ENCODE measurements around the gene SLC1A2. TPM values are rescaled to one million over a fixed set of nuclear protein-coding genes. Genes with fewer than 3 reads are reported as not detected.

Gene SLC1A2
- total RNA-seq, 1 donor from 2014 or later = 0.25 TPM

DNA sequence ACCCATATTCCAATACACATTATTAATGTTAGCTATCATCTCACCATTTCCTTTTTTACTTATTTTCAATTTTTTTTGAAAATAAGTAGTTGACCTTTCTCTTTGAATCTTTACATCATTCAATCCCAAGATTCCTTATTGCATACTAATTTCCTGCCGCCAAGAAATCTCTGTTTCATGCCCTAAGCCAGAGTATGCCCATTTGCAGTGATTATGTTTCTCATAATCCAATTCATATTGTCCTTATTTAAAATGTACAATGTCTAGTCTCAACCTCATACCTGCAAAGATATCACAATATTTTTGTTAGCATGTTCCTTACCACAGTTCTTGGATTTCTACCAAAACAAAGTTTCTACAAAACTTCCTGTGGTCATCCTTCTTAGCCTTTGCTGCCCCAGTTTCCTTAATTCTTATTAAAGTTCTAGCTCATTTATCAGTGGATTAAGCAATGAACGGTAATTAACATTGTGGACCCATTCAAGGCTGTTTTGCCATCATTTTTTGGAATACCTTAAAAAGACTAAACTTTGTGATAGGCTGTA lies 205.1 kb downstream of the SLC1A2 start:
- H3K4me2 ChIP-seq (ENCODE audit: low read length) = peak overlapping the region; percentile 72
- DNase-seq (ENCODE audit: low read depth) = no peak
- no peaks in the 10 kb centered on the region for H3K27me3 Mint-ChIP-seq (ENCODE audit: low read depth, unreplicated experiment)
- no peak overlapping the region for H3K4me3 Mint-ChIP-seq (ENCODE audit: unreplicated experiment)
- no peaks in the 10 kb centered on the region for H3K9me3 ChIP-seq (ENCODE audit: insufficient read depth, low read depth, low read length)
- FAIRE-seq = no peak
- H4K20me1 ChIP-seq (ENCODE audit: insufficient read depth, low read length) = no peaks in the 10 kb centered on the region
- peaks cover 19% of the 10 kb centered on the region for H3K4me1 Mint-ChIP-seq (ENCODE audit: low read depth, unreplicated experiment)
- peak overlapping the region; percentile 64 for H3K9ac ChIP-seq (ENCODE audit: low read length)
- no peak overlapping the region for H3K4me3 ChIP-seq (ENCODE audit: insufficient read depth, low read depth, low read length)
- TF ChIP-seq, protein P1, sequence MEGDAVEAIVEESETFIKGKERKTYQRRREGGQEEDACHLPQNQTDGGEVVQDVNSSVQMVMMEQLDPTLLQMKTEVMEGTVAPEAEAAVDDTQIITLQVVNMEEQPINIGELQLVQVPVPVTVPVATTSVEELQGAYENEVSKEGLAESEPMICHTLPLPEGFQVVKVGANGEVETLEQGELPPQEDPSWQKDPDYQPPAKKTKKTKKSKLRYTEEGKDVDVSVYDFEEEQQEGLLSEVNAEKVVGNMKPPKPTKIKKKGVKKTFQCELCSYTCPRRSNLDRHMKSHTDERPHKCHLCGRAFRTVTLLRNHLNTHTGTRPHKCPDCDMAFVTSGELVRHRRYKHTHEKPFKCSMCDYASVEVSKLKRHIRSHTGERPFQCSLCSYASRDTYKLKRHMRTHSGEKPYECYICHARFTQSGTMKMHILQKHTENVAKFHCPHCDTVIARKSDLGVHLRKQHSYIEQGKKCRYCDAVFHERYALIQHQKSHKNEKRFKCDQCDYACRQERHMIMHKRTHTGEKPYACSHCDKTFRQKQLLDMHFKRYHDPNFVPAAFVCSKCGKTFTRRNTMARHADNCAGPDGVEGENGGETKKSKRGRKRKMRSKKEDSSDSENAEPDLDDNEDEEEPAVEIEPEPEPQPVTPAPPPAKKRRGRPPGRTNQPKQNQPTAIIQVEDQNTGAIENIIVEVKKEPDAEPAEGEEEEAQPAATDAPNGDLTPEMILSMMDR (IDR thresholded peaks at IDR 0.05; ENCODE audit: insufficient read depth, low read depth, low read length) = no peak
- no peak for TF ChIP-seq EZH2 (IDR thresholded peaks at IDR 0.05; ENCODE audit: insufficient read depth, low read length)
- peaks cover 3% of the 10 kb centered on the region for H3K9me3 Mint-ChIP-seq (ENCODE audit: unreplicated experiment)
- peak overlapping the region; percentile 88 for H3K27ac Mint-ChIP-seq (ENCODE audit: unreplicated experiment)
- peaks cover 33% of the 10 kb centered on the region for H3K4me1 ChIP-seq (ENCODE audit: insufficient read depth, low read length)
- H3K36me3 ChIP-seq (ENCODE audit: insufficient read depth, low read length) = peaks cover 38% of the 10 kb centered on the region
- peak overlapping the region; percentile 90 for H3K27ac ChIP-seq (ENCODE audit: low read depth, low read length)
- H2AFZ ChIP-seq (ENCODE audit: low read depth, low read length) = no peak overlapping the region
- H3K79me2 ChIP-seq (ENCODE audit: insufficient read depth, low read length) = peaks cover 26% of the 10 kb centered on the region
- no peaks in the 10 kb centered on the region for H3K27me3 ChIP-seq (ENCODE audit: insufficient read depth, low read length)
- H3K36me3 Mint-ChIP-seq (ENCODE audit: low read depth, unreplicated experiment) = peaks cover 8% of the 10 kb centered on the region

DNA sequence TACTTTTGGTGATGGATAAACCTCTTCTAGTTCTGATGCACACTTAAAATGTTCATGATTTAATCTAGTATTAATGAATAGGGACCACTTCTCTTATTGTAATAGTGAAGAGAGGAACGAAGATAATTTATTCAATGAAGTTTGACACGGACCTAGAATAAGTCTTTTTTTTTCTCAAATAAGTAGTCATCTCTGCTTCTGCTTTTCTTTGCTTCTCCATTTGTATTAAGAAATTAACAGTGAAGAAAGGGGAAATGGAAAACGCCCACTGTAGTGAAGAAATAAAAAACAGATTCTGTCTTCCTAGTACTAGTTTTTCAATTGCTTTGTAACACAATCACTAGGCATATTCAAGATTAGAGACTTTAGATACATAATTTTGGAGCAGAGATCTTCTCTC lies 207.4 kb downstream of the SLC1A2 start:
- Histone ChIP-seq H3K4me1 (ENCODE audit: insufficient read depth, low read length) (peaks cover 30% of the 10 kb centered on the region), H3K4me3 (ENCODE audit: insufficient read depth, low read depth, low read length) (no peak overlapping the region), H3K79me2 (ENCODE audit: insufficient read depth, low read length) (peaks cover 36% of the 10 kb centered on the region), H3K9ac (ENCODE audit: low read length) (no peak overlapping the region), H4K20me1 (ENCODE audit: insufficient read depth, low read length) (no peaks in the 10 kb centered on the region), H3K4me2 (ENCODE audit: low read length) (no peak overlapping the region), H3K27ac (ENCODE audit: low read depth, low read length) (no peak overlapping the region), H2AFZ (ENCODE audit: low read depth, low read length) (no peak overlapping the region), H3K27me3 (ENCODE audit: insufficient read depth, low read length) (no peaks in the 10 kb centered on the region), H3K9me3 (ENCODE audit: insufficient read depth, low read depth, low read length) (no peaks in the 10 kb centered on the region), H3K36me3 (ENCODE audit: insufficient read depth, low read length) (peaks cover 42% of the 10 kb centered on the region)
- TF ChIP-seq, protein P1 (IDR thresholded peaks at IDR 0.05; ENCODE audit: insufficient read depth, low read depth, low read length) = no peak
- TF ChIP-seq EZH2 (IDR thresholded peaks at IDR 0.05; ENCODE audit: insufficient read depth, low read length) = no peak
- FAIRE-seq (peak; percentile 20), DNase-seq (ENCODE audit: low read depth) (no peak)
- Mint-ChIP-seq H3K9me3 (ENCODE audit: unreplicated experiment) (peaks cover 3% of the 10 kb centered on the region), H3K27ac (ENCODE audit: unreplicated experiment) (no peak overlapping the region), H3K36me3 (ENCODE audit: low read depth, unreplicated experiment) (peaks cover 15% of the 10 kb centered on the region), H3K4me3 (ENCODE audit: unreplicated experiment) (no peak overlapping the region), H3K4me1 (ENCODE audit: low read depth, unreplicated experiment) (peaks cover 19% of the 10 kb centered on the region), H3K27me3 (ENCODE audit: low read depth, unreplicated experiment) (no peaks in the 10 kb centered on the region)

DNA sequence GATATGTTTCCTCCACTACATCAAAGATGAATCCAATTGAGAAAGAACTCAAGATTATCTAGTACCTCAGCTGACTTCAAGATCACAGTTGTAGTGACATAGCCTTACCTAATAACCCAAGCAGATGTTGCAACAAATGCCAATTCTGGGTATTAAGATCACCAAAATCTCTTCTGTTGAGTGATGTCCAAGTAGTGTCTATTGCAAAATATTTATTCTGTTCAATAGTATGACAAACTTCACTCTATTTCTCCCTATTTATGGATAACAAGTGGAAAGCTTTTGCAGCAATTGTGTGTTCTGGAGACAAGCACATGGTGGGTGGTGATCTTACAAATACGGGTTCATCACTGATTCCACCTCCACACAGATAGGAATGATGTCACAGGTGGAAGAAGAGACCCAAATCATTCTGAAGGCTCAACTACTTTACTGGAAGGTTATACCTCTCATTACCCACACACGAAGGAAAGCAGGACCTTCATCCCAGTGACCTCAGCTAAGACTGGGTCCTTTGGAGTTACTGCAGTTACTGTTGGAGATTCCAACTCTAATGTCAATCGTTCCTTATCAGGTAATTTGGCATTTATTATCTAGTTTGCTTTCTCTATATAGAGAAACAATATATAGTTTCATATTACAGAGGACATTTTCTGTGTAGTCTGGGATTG lies 208.3 kb downstream of the SLC1A2 start:
- H3K27me3 Mint-ChIP-seq (ENCODE audit: low read depth, unreplicated experiment) = no peaks in the 10 kb centered on the region
- no peak overlapping the region for H3K9ac ChIP-seq (ENCODE audit: low read length)
- no peak overlapping the region for H2AFZ ChIP-seq (ENCODE audit: low read depth, low read length)
- no peak overlapping the region for H3K4me2 ChIP-seq (ENCODE audit: low read length)
- no peaks in the 10 kb centered on the region for H4K20me1 ChIP-seq (ENCODE audit: insufficient read depth, low read length)
- no peak overlapping the region for H3K4me3 ChIP-seq (ENCODE audit: insufficient read depth, low read depth, low read length)
- DNase-seq (ENCODE audit: low read depth) (no peak), FAIRE-seq (peak; percentile 66)
- H3K36me3 Mint-ChIP-seq (ENCODE audit: low read depth, unreplicated experiment) = peaks cover 13% of the 10 kb centered on the region
- TF ChIP-seq, protein P1 (IDR thresholded peaks at IDR 0.05; ENCODE audit: insufficient read depth, low read depth, low read length) = no peak
- TF ChIP-seq EZH2 (IDR thresholded peaks at IDR 0.05; ENCODE audit: insufficient read depth, low read length) = no peak
- H3K4me1 ChIP-seq (ENCODE audit: insufficient read depth, low read length) = peaks cover 24% of the 10 kb centered on the region
- no peak overlapping the region for H3K4me3 Mint-ChIP-seq (ENCODE audit: unreplicated experiment)
- peaks cover 41% of the 10 kb centered on the region for H3K79me2 ChIP-seq (ENCODE audit: insufficient read depth, low read length)
- no peaks in the 10 kb centered on the region for H3K27me3 ChIP-seq (ENCODE audit: insufficient read depth, low read length)
- no peak overlapping the region for H3K27ac ChIP-seq (ENCODE audit: low read depth, low read length)
- H3K27ac Mint-ChIP-seq (ENCODE audit: unreplicated experiment) = no peak overlapping the region
- H3K9me3 ChIP-seq (ENCODE audit: insufficient read depth, low read depth, low read length) = no peaks in the 10 kb centered on the region
- H3K4me1 Mint-ChIP-seq (ENCODE audit: low read depth, unreplicated experiment) = peaks cover 15% of the 10 kb centered on the region
- peaks cover 3% of the 10 kb centered on the region for H3K9me3 Mint-ChIP-seq (ENCODE audit: unreplicated experiment)
- peaks cover 41% of the 10 kb centered on the region for H3K36me3 ChIP-seq (ENCODE audit: insufficient read depth, low read length)
